ENCODE results near the gene SPDEF. TPM values are rescaled to one million over a fixed set of nuclear protein-coding genes. Genes with fewer than 3 reads are reported as not detected.

The SPDEF gene
- total RNA-seq, 1 donor from 2014 or later, result not detected

DNA sequence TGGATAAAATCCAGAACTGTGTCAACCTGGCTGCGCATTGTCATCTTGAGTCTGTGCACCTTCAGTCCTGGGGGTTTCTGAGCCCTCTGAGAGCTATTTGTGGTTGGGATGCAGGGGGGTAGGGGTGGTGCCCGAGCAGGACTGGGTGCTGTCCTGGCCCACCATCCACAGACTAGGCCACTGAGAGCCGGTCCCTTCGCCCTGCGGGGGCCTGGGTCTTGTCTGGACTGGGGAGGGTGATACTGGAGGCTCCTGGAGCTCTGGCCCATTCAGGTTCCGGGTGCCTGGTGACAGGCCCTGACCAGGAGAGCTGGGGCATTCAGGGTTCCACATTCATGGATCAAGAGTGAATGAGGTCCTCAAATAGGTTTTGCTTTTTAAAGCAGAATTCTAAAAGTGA is 20.9 kb downstream of the SPDEF start:
- Mint-ChIP-seq H3K36me3 (ENCODE audit: unreplicated experiment) (peaks cover 5% of the 10 kb centered on the region), H3K27me3 (ENCODE audit: unreplicated experiment) (peaks cover 17% of the 10 kb centered on the region), H3K9me3 (ENCODE audit: unreplicated experiment) (peaks cover 3% of the 10 kb centered on the region), H3K4me1 (ENCODE audit: low read depth, unreplicated experiment) (peaks cover 10% of the 10 kb centered on the region), H3K27ac (ENCODE audit: unreplicated experiment) (no peak overlapping the region), H3K4me3 (ENCODE audit: unreplicated experiment) (no peak overlapping the region)
- DNase-seq, result no peak
- TF ChIP-seq, protein P1, sequence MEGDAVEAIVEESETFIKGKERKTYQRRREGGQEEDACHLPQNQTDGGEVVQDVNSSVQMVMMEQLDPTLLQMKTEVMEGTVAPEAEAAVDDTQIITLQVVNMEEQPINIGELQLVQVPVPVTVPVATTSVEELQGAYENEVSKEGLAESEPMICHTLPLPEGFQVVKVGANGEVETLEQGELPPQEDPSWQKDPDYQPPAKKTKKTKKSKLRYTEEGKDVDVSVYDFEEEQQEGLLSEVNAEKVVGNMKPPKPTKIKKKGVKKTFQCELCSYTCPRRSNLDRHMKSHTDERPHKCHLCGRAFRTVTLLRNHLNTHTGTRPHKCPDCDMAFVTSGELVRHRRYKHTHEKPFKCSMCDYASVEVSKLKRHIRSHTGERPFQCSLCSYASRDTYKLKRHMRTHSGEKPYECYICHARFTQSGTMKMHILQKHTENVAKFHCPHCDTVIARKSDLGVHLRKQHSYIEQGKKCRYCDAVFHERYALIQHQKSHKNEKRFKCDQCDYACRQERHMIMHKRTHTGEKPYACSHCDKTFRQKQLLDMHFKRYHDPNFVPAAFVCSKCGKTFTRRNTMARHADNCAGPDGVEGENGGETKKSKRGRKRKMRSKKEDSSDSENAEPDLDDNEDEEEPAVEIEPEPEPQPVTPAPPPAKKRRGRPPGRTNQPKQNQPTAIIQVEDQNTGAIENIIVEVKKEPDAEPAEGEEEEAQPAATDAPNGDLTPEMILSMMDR (IDR thresholded peaks at IDR 0.05; ENCODE audit: partially characterized antibody, unreplicated experiment), result no peak

DNA sequence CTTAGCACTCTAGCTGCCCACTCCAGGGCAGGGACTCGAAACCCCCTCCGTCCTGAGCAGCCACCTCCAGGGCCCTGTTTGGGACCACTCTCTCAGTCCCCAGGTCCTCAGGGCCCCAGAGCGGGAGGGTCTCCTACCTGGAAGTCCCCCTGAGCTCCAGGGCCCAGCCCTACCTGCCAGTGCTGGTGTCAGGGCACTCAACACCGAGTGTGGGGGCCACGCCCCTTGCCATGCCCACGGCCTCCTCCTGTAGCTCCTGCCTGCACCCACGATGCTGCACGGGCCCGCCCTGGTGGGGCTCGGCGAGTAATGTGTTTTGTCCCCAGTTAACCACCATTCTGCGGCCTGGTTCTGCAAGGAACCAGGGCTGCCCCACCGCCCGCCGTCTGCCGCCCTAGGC is 21.5 kb downstream of the SPDEF start:
- no peak overlapping the region for H3K4me3 Mint-ChIP-seq (ENCODE audit: unreplicated experiment)
- peaks cover 17% of the 10 kb centered on the region for H3K27me3 Mint-ChIP-seq (ENCODE audit: unreplicated experiment)
- no peak overlapping the region for H3K27ac Mint-ChIP-seq (ENCODE audit: unreplicated experiment)
- peaks cover 5% of the 10 kb centered on the region for H3K36me3 Mint-ChIP-seq (ENCODE audit: unreplicated experiment)
- H3K9me3 Mint-ChIP-seq (ENCODE audit: unreplicated experiment), result peaks cover 3% of the 10 kb centered on the region
- TF ChIP-seq, protein P1 (IDR thresholded peaks at IDR 0.05; ENCODE audit: partially characterized antibody, unreplicated experiment), result no peak
- peaks cover 10% of the 10 kb centered on the region for H3K4me1 Mint-ChIP-seq (ENCODE audit: low read depth, unreplicated experiment)
- DNase-seq, result no peak

DNA sequence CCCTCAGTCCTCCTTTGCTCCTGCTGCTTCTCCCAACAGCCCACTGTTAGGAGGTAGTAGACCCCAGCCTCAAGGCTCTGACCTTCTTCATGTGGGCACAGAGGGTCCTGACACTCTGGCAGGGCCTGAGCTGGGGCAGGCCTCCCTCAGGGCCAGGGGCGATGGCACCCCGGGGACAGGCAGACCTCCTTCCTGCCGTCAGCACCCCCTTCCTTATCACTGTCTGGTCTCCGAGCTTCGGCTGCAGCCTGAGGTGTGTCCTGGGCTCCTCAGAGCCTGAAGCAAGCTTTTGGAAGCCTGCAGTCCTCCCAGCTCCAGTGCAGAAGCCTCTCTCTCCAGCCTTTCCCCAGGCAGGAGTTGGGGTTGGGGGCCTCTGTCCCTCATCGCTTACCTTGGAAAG is 22.0 kb downstream of the SPDEF start:
- Mint-ChIP-seq H3K27ac (ENCODE audit: unreplicated experiment) (no peak overlapping the region), H3K4me3 (ENCODE audit: unreplicated experiment) (no peak overlapping the region), H3K36me3 (ENCODE audit: unreplicated experiment) (peaks cover 5% of the 10 kb centered on the region), H3K4me1 (ENCODE audit: low read depth, unreplicated experiment) (peaks cover 10% of the 10 kb centered on the region), H3K27me3 (ENCODE audit: unreplicated experiment) (peaks cover 17% of the 10 kb centered on the region), H3K9me3 (ENCODE audit: unreplicated experiment) (peaks cover 3% of the 10 kb centered on the region)
- TF ChIP-seq, protein P1 (IDR thresholded peaks at IDR 0.05; ENCODE audit: partially characterized antibody, unreplicated experiment), result no peak
- DNase-seq, result no peak

DNA sequence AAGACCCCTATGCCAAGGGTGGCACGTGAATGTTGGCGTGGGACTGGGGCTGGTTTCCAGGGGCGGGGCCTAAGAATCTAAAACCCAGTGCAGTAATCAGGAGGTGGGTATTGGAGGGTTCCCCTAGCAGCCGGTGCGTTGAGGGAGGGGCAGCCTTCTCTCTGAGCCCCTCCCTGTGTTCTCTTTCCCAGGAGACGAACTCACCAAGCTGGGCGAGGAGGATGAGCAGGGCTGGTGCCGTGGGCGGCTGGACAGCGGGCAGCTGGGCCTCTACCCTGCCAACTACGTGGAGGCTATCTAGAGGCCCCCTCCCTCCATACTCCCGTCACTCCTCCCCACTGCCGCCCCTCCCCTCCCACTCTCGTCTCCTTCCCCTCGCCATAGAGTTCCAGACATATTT is 23.9 kb downstream of the SPDEF start:
- TF ChIP-seq, protein P1 (IDR thresholded peaks at IDR 0.05; ENCODE audit: partially characterized antibody, unreplicated experiment), result no peak
- H3K4me1 Mint-ChIP-seq (ENCODE audit: low read depth, unreplicated experiment), result peaks cover 3% of the 10 kb centered on the region
- no peak for DNase-seq
- H3K27me3 Mint-ChIP-seq (ENCODE audit: unreplicated experiment), result peaks cover 11% of the 10 kb centered on the region
- H3K4me3 Mint-ChIP-seq (ENCODE audit: unreplicated experiment), result no peak overlapping the region
- H3K27ac Mint-ChIP-seq (ENCODE audit: unreplicated experiment), result no peak overlapping the region
- peaks cover 1% of the 10 kb centered on the region for H3K9me3 Mint-ChIP-seq (ENCODE audit: unreplicated experiment)
- H3K36me3 Mint-ChIP-seq (ENCODE audit: unreplicated experiment), result peaks cover 5% of the 10 kb centered on the region

DNA sequence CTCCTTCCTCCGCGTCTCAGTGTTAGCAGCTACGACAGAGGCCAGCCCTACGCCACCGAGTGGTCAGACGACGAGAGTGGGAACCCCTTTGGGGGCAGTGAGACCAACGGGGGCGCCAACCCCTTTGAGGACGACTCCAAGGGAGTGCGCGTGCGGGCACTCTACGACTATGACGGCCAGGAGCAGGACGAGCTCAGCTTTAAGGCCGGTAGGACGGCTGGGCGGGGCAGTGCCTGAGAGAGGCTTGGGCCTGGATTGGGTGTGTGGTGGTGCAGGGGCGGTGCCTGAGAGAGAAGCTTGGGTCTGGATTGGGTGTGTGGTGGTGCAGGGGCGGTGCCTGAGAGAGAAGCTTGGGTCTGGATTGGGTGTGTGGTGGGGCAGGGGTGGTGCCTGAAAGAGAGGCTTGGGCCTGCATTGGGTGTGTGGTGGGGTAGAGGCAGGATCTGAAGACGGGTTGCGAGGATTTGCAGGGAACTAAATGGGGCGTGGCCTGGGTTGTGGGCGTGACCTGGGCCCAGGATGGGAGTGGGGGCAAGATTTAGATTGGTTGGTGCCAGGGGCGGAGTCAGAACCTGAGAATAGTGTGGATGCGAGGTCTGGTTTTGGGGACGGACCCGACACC is 24.4 kb downstream of the SPDEF start:
- peaks cover 11% of the 10 kb centered on the region for H3K27me3 Mint-ChIP-seq (ENCODE audit: unreplicated experiment)
- DNase-seq, result no peak
- no peak overlapping the region for H3K27ac Mint-ChIP-seq (ENCODE audit: unreplicated experiment)
- H3K4me1 Mint-ChIP-seq (ENCODE audit: low read depth, unreplicated experiment), result peaks cover 3% of the 10 kb centered on the region
- H3K9me3 Mint-ChIP-seq (ENCODE audit: unreplicated experiment), result peaks cover 1% of the 10 kb centered on the region
- no peak overlapping the region for H3K4me3 Mint-ChIP-seq (ENCODE audit: unreplicated experiment)
- peaks cover 5% of the 10 kb centered on the region for H3K36me3 Mint-ChIP-seq (ENCODE audit: unreplicated experiment)
- TF ChIP-seq, protein P1 (IDR thresholded peaks at IDR 0.05; ENCODE audit: partially characterized antibody, unreplicated experiment), result no peak
